Choroid plexus epithelial cell (primary cell): ENCODE results near the gene OR6B2.
A peak's percentile ranks its signal among the peaks of the same experiment; 100 is the strongest.

ENCODE experiments used
- DNase-seq: peaks from one replicate; pipeline ENCODE4 v3.0.0-alpha.2; 2010; ENCODE audit warnings: low read depth
- H3K4me3 ChIP-seq: 2 replicates; pipeline ENCODE4 v1.5.1; 2011; ENCODE audit warnings: low read depth, mild to moderate bottlenecking, control low read depth, low read length, moderate library complexity
- CTCF ChIP-seq: conservative IDR thresholded peaks from 2 replicates; pipeline ENCODE4 v1.5.1; 2011; ENCODE audit warnings: low read depth, mild to moderate bottlenecking, control low read depth, inconsistent platforms, low read length, moderate library complexity

The OR6B2 gene

DNA sequence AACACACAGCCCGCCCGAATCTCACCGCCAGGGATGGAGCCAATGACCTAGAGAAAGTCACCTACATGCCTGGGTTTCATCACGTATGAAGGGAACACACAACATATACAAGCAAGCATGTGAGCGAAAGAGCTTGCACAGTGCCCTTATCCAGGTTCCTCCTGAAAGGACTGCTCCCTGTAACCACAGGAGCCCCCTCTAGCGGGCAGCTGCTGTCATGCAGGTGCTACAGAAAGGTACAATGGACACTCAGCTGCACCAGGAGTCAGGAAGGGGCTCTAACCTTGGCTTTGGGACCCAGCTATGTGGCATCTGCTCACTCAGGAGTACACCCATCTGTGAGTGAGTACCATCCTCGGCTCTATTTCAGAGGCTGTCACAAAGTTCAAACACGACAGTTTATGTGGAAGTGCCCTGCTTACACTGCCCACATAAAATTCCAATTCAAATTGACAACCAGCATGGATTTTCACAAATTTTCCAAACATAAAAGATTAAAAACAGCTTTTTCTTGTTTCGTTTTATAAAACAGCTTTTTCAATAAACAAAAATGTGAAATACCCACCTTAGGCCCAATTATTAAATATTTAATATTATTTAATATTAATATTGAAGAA, 8.6 kb downstream of the OR6B2 start:
- DNase-seq, result peak; percentile 77
- TF ChIP-seq CTCF, result peak; percentile 98
- H3K4me3 ChIP-seq, result no peak overlapping the region

DNA sequence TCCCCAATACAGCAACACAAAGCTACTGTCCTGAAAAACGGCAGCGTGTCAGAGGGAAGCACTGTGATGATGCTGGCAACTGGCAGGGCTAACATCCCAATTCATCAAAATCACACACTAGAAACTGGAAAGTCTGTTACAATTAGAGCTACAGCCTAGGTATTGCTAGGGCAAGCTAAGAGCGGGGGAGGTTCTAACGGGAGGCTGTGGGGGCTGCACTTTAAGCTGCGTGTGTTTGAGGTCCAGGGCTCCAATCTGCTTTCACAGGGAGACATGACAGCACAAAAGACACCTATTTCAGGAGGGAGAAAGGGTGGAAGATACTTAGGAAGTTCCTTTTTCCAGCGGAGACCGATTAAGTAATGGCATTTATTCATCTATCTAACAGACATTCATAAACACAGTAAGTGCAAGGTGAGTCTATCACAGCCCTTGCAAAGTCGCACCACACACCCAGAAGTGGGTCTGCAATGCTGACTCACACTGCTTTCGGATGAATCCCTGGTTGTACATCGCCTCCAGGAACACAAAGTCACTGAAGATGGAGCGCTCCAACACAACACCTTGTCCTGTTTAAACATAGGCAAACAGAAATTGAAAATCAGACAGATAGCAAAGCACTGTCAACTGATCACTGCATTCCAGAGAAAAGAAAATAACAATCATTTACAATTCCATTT, 12.0 kb downstream of the OR6B2 start:
- no peak for DNase-seq
- TF ChIP-seq CTCF, result no peak
- H3K4me3 ChIP-seq, result no peak overlapping the region

GRCh38 chr2:240014327-240014726, 15.9 kb downstream of the OR6B2 start:
- DNase-seq, result no peak
- no peak for TF ChIP-seq CTCF
- H3K4me3 ChIP-seq, result no peak overlapping the region

DNA sequence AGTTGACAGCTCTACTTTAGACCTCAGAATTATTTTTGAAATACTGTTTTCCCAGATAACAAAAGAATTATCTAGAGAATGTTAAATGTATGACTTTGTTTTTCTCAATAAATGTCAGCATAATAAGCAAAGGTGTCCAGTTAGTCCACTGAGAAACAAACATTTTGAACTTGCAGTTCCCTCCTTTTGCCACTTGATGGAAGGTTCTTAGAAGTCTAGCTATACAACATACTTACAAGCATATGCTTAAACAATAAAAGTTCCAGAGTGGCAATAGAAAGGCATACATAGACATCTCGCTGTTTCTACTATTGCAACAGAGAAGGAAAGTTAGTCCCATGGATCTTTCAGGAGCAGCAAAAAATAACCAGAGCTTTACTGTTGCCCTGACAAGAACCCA, 16.9 kb downstream of the OR6B2 start:
- TF ChIP-seq CTCF, result peak; percentile 46
- no peak overlapping the region for H3K4me3 ChIP-seq
- DNase-seq, result peak; percentile 65

GRCh38 chr2:240002983-240003382, 27.2 kb downstream of the OR6B2 start:
- no peak overlapping the region for H3K4me3 ChIP-seq
- no peak for TF ChIP-seq CTCF
- no peak for DNase-seq

DNA sequence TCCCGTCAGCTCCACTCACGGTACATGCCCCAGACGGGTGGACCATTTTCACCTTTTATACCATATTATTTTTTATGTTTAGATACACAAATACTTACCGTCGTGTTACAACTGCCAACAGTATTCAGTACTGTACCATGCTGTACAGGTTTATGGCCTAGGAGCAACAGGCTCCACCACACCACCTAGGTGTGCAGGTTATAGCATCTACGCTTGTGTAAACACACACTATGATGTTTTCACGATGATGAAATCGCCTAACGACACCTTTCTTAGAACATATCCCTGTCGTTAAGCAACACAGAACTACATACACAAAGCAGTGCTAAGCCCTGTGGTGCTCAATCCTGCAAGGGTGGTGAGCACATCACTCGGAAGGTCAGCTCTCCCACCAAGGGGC, 29.6 kb downstream of the OR6B2 start:
- DNase-seq, result no peak
- no peak overlapping the region for H3K4me3 ChIP-seq
- TF ChIP-seq CTCF, result no peak
